HG03139 (cell line): ENCODE measurements around the gene RHOB.
"Not testable (repeated sequence)": the region's sequence is repeated elsewhere in the genome, so short reads cannot be mapped to it uniquely, and the experiment has no call there.

Source experiments
- ATAC-seq: cut with Tn5 transposase; IDR thresholded peaks from one replicate; pipeline ENCODE4 v1.9.1; 2021; ENCODE audit not compliant: unreplicated experiment

RHOB gene

GRCh38 chr2:20490300-20491181, 43.7 kb downstream of the RHOB start:
- ATAC-seq = no peak

- ATAC-seq = no peak
Observed at GRCh38 chr2:20491739-20492531, 45.1 kb downstream of the RHOB start.

GRCh38 chr2:20493095-20493494, 46.2 kb downstream of the RHOB start:
- not testable (repeated sequence) for ATAC-seq

- ATAC-seq = no peak
Observed at GRCh38 chr2:20494241-20494640, 47.4 kb downstream of the RHOB start.

GRCh38 chr2:20496076-20496872, 49.4 kb downstream of the RHOB start:
- no peak for ATAC-seq

- ATAC-seq = no peak
Observed at GRCh38 chr2:20496942-20497341, 50.1 kb downstream of the RHOB start.
